ENCODE results near the gene NAIF1.

DNA sequence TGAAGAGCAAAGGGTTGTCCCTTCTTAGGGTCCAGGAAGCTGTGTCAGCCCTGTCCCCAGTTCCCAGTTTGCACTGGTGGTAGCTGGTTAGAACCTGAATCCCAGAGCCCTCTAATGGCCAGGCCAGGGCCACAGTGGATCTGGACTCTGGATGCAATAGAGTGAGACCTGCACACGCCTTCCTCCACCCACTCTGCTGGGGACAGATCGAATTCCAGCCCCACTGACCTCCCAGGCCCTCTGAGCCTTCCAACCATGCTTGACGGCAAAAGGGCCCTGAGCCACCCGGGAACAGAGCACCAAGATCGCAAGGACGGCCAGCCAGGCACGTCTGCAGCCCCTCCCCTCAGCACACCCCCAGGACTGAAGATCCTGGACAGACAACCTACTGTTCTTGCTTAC, 23.7 kb downstream of the NAIF1 start:
- TF ChIP-seq FOXM1 (IDR thresholded peaks at IDR 0.05; ENCODE audit: low read depth) (no peak), EZH2phosphoT487 (IDR thresholded peaks at IDR 0.05; ENCODE audit: borderline replicate concordance, low read depth) (no peak), RFX5 (IDR thresholded peaks at IDR 0.05; ENCODE audit: low read length) (no peak), ELF1 (IDR thresholded peaks at IDR 0.05) (no peak), EP300 (IDR thresholded peaks at IDR 0.05; ENCODE audit: borderline replicate concordance in 1 of 2, low read depth in 1 of 2, low read length in 1 of 2) (no peak), NFIC (IDR thresholded peaks at IDR 0.05; ENCODE audit: borderline replicate concordance) (no peak), POLR2AphosphoS5 (IDR thresholded peaks at IDR 0.05; ENCODE audit: low read depth, low read length) (no peak), SMC3 (IDR thresholded peaks at IDR 0.05; ENCODE audit: low read depth, low read length) (no peak), YY1 (IDR thresholded peaks at IDR 0.05; ENCODE audit: low read depth) (no peak), MAX (IDR thresholded peaks at IDR 0.05; ENCODE audit: low read depth) (no peak)
- TF ChIP-seq, protein P1, sequence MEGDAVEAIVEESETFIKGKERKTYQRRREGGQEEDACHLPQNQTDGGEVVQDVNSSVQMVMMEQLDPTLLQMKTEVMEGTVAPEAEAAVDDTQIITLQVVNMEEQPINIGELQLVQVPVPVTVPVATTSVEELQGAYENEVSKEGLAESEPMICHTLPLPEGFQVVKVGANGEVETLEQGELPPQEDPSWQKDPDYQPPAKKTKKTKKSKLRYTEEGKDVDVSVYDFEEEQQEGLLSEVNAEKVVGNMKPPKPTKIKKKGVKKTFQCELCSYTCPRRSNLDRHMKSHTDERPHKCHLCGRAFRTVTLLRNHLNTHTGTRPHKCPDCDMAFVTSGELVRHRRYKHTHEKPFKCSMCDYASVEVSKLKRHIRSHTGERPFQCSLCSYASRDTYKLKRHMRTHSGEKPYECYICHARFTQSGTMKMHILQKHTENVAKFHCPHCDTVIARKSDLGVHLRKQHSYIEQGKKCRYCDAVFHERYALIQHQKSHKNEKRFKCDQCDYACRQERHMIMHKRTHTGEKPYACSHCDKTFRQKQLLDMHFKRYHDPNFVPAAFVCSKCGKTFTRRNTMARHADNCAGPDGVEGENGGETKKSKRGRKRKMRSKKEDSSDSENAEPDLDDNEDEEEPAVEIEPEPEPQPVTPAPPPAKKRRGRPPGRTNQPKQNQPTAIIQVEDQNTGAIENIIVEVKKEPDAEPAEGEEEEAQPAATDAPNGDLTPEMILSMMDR (IDR thresholded peaks at IDR 0.05): no peak
- TF ChIP-seq, protein P2, sequence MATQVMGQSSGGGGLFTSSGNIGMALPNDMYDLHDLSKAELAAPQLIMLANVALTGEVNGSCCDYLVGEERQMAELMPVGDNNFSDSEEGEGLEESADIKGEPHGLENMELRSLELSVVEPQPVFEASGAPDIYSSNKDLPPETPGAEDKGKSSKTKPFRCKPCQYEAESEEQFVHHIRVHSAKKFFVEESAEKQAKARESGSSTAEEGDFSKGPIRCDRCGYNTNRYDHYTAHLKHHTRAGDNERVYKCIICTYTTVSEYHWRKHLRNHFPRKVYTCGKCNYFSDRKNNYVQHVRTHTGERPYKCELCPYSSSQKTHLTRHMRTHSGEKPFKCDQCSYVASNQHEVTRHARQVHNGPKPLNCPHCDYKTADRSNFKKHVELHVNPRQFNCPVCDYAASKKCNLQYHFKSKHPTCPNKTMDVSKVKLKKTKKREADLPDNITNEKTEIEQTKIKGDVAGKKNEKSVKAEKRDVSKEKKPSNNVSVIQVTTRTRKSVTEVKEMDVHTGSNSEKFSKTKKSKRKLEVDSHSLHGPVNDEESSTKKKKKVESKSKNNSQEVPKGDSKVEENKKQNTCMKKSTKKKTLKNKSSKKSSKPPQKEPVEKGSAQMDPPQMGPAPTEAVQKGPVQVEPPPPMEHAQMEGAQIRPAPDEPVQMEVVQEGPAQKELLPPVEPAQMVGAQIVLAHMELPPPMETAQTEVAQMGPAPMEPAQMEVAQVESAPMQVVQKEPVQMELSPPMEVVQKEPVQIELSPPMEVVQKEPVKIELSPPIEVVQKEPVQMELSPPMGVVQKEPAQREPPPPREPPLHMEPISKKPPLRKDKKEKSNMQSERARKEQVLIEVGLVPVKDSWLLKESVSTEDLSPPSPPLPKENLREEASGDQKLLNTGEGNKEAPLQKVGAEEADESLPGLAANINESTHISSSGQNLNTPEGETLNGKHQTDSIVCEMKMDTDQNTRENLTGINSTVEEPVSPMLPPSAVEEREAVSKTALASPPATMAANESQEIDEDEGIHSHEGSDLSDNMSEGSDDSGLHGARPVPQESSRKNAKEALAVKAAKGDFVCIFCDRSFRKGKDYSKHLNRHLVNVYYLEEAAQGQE (IDR thresholded peaks at IDR 0.05; ENCODE audit: low read depth, low read length): no peak

All from SK-N-SH (cell line).